ENCODE data around the gene FGF12.

Gene FGF12

GRCh38 chr3:192636517-192637444 lies 90.6 kb downstream of the FGF12 start:
- H3K36me3 ChIP-seq (ENCODE audit: insufficient read depth, low read length): no peaks in the 10 kb centered on the region
- no peaks in the 10 kb centered on the region for H3K27me3 ChIP-seq (ENCODE audit: insufficient read depth, low read length)
- no peak overlapping the region for H2AFZ ChIP-seq (ENCODE audit: low read length)
- no peaks in the 10 kb centered on the region for H3K4me1 ChIP-seq (ENCODE audit: insufficient read depth, low read length, severe bottlenecking)
- H3K79me2 ChIP-seq (ENCODE audit: insufficient read depth, low read length): no peaks in the 10 kb centered on the region
- H4K20me1 ChIP-seq (ENCODE audit: insufficient read depth, low read length): no peaks in the 10 kb centered on the region
- H3F3A ChIP-seq (ENCODE audit: insufficient read depth, low read length): no peaks in the 10 kb centered on the region
- TF ChIP-seq CTCF (IDR thresholded peaks at IDR 0.05; ENCODE audit: low read length) (no peak), EZH2 (IDR thresholded peaks at IDR 0.05; ENCODE audit: borderline replicate concordance, low read length) (no peak)
- no peak overlapping the region for H3K9ac ChIP-seq (ENCODE audit: low read length)
- no peaks in the 10 kb centered on the region for H3K9me3 ChIP-seq (ENCODE audit: low read length)
- no peak overlapping the region for H3K4me2 ChIP-seq (ENCODE audit: low read length)
- no peaks in the 10 kb centered on the region for H3K9me2 ChIP-seq (ENCODE audit: low read depth, low read length)
- H3K27ac ChIP-seq (ENCODE audit: low read depth, low read length, poor library complexity, severe bottlenecking): no peak overlapping the region
- no peak overlapping the region for H3K4me3 ChIP-seq (ENCODE audit: low read depth, low read length, poor library complexity, severe bottlenecking)

DNA sequence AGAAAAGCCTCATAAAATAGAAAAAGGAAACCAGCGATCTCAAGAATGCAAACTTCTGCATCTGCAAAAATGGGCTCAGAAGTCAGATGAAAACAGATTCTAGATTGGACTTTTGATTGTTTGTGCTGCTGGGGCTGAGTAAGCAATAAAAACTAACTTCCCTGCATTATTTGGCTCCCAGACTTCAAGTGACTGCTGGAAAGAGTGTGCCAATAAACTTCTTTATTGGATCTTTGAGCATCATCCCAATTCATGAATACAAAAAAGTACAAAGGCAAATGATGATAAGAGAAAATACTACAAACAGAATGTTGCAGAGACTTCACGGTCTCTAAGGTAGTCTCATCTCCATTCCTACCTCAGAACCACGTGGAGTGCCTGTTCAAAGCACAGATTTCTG lies 97.9 kb downstream of the FGF12 start:
- no peaks in the 10 kb centered on the region for H3K36me3 ChIP-seq (ENCODE audit: insufficient read depth, low read length)
- H3K27ac ChIP-seq (ENCODE audit: low read depth, low read length, poor library complexity, severe bottlenecking): no peak overlapping the region

DNA sequence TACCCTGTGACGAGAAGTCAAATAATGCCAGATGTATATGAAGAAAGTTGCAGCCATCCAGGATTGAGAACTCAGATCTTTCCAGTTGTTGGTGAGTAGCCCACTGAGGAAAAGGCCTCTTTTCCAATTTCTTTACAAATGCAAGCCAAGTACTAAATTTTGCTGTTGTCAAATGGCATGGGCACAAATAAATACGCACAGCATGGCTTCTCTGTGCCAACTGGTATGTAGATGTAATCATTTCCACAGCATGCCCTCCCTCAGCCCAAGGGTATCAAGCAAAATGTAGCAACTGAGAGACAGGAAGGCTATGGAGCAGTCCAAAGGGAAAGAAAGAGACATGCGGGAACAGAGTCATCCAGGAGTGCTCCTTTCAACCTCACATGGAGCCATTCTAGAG lies 105.4 kb downstream of the FGF12 start:
- no peaks in the 10 kb centered on the region for H4K20me1 ChIP-seq (ENCODE audit: insufficient read depth, low read length)
- H3K9ac ChIP-seq (ENCODE audit: low read length): no peak overlapping the region
- no peak overlapping the region for H3K27ac ChIP-seq (ENCODE audit: low read depth, low read length, poor library complexity, severe bottlenecking)
- H3K27me3 ChIP-seq (ENCODE audit: insufficient read depth, low read length): no peaks in the 10 kb centered on the region
- TF ChIP-seq CTCF (IDR thresholded peaks at IDR 0.05; ENCODE audit: low read length): no peak
- H3K4me1 ChIP-seq (ENCODE audit: insufficient read depth, low read length, severe bottlenecking): no peaks in the 10 kb centered on the region
- no peaks in the 10 kb centered on the region for H3K79me2 ChIP-seq (ENCODE audit: insufficient read depth, low read length)
- no peaks in the 10 kb centered on the region for H3K9me3 ChIP-seq (ENCODE audit: low read length)
- H3K36me3 ChIP-seq (ENCODE audit: insufficient read depth, low read length): no peaks in the 10 kb centered on the region
- no peaks in the 10 kb centered on the region for H3F3A ChIP-seq (ENCODE audit: insufficient read depth, low read length)
- no peak overlapping the region for H3K4me3 ChIP-seq (ENCODE audit: low read depth, low read length, poor library complexity, severe bottlenecking)
- H3K4me2 ChIP-seq (ENCODE audit: low read length): no peak overlapping the region
- H2AFZ ChIP-seq (ENCODE audit: low read length): no peak overlapping the region
- H3K9me2 ChIP-seq (ENCODE audit: low read depth, low read length): no peaks in the 10 kb centered on the region

More for the DNA sequence above, 97.9 kb downstream of the FGF12 start:
- no peaks in the 10 kb centered on the region for H3K27me3 ChIP-seq (ENCODE audit: insufficient read depth, low read length)
- H3K9me2 ChIP-seq (ENCODE audit: low read depth, low read length): no peaks in the 10 kb centered on the region
- no peak overlapping the region for H3K9ac ChIP-seq (ENCODE audit: low read length)
- H3F3A ChIP-seq (ENCODE audit: insufficient read depth, low read length): no peaks in the 10 kb centered on the region
- H3K79me2 ChIP-seq (ENCODE audit: insufficient read depth, low read length): no peaks in the 10 kb centered on the region
- no peaks in the 10 kb centered on the region for H4K20me1 ChIP-seq (ENCODE audit: insufficient read depth, low read length)
- TF ChIP-seq CTCF (IDR thresholded peaks at IDR 0.05; ENCODE audit: low read length): no peak
- TF ChIP-seq EZH2 (IDR thresholded peaks at IDR 0.05; ENCODE audit: borderline replicate concordance, low read length): no peak
- no peak overlapping the region for H2AFZ ChIP-seq (ENCODE audit: low read length)
- H3K4me1 ChIP-seq (ENCODE audit: insufficient read depth, low read length, severe bottlenecking): no peaks in the 10 kb centered on the region
- H3K4me2 ChIP-seq (ENCODE audit: low read length): no peak overlapping the region
- H3K9me3 ChIP-seq (ENCODE audit: low read length): no peaks in the 10 kb centered on the region
- no peak overlapping the region for H3K4me3 ChIP-seq (ENCODE audit: low read depth, low read length, poor library complexity, severe bottlenecking)
